Fibroblast of pulmonary artery (primary cell): ENCODE measurements around the gene ANKRD42.
A peak's percentile ranks its signal among the peaks of the same experiment; 100 is the strongest.

Experiments used
- DNase-seq: peaks from one replicate; pipeline ENCODE4 v3.0.0-alpha.2; 2010; ENCODE audit warnings: low read depth
- H3K4me3 ChIP-seq: replicated peaks from 2 replicates; pipeline ENCODE4 v1.5.1; 2011; ENCODE audit warnings: low read depth, mild to moderate bottlenecking, control low read depth, low read length, moderate library complexity
- CTCF ChIP-seq: IDR thresholded peaks from 2 replicates; pipeline ENCODE4 v1.5.1; 2011; ENCODE audit warnings: mild to moderate bottlenecking, control low read depth, low read length, inconsistent platforms; ENCODE audit errors: missing control alignments

The ANKRD42 gene

GRCh38 chr11:83156144-83156995 lies 37.1 kb upstream of the ANKRD42 start:
- H3K4me3 ChIP-seq, result peak overlapping the region; percentile 77
- DNase-seq, result peak; percentile 100
- TF ChIP-seq CTCF, result no peak

GRCh38 chr11:83156996-83157593 lies 36.4 kb upstream of the ANKRD42 start, which contains the start of gene PCF11:
Gene PCF11 (plus strand): TSS chr11:83157131. CDS start chr11:83157440, 309 bp downstream.
- no peak for TF ChIP-seq CTCF
- peak within 1 kb of the TSS; percentile 97 for H3K4me3 ChIP-seq
- no peak for DNase-seq

- peak; percentile 53 for DNase-seq
- H3K4me3 ChIP-seq, result peak overlapping the region; percentile 97
- TF ChIP-seq CTCF, result no peak
Observed at GRCh38 chr11:83157594-83158356, 35.7 kb upstream of the ANKRD42 start.

GRCh38 chr11:83158357-83158786 lies 35.1 kb upstream of the ANKRD42 start:
- peak overlapping the region; percentile 97 for H3K4me3 ChIP-seq
- no peak for DNase-seq
- TF ChIP-seq CTCF, result no peak

GRCh38 chr11:83158965-83159901 lies 34.3 kb upstream of the ANKRD42 start:
- peak overlapping the region; percentile 97 for H3K4me3 ChIP-seq
- no peak for DNase-seq
- TF ChIP-seq CTCF, result no peak
